C4-2B (cell line): Measurements from ENCODE around the gene KIAA0753.

Source experiments
- ZFX ChIP-seq: fragments of 450-650 bp; IDR thresholded peaks from 2 replicates; pipeline ENCODE4 v1.6.1; 2017
- TF ChIP-seq, protein P1 (sequence below): fragments of 450-650 bp; conservative IDR thresholded peaks from 2 replicates; pipeline ENCODE4 v1.5.1; 2017; ENCODE audit warnings: mild to moderate bottlenecking

DNA sequence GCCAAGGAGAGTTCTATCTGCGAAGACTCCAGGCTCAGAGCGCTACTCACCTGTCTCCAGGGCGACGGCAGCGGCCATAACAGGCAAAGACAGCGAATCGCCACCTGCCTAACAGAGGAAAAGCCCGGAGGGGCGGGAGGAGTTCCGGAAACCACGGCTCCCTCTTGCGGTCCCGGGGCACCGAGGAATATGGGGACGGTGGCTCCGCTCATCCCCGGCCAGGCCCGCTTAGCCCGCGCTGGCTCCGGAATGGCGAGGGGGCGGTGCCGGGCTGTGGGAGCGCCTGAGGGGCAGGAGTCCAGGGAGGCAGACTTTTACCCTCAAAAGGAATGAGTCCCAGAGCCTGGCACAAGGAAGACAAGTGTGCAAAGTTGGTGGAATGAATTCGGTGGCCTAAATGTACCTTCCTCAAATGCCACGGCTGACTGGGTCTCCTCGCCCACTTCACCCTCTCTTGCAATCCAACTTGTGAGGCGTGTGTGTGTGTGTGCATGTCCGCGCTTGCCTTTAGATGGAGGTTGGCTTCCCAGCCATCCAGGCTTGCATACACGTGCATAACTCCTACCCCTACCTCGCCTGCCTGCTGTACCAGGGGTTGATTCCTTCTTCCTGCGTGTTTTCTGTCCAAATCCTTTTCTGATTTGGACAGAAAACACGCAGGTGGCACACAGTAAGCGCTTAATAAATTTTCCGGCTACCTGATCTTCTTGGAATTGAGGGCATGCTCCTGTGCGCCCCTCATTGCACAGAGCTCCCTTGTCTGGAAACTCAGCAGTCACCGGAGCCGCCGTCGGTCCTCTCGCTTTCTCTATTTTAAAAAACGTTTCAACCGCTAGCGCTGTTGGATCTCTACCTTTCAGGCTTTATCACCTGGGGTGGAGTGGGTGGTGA, 14.6 kb upstream of the KIAA0753 start:
- TF ChIP-seq, protein P1, sequence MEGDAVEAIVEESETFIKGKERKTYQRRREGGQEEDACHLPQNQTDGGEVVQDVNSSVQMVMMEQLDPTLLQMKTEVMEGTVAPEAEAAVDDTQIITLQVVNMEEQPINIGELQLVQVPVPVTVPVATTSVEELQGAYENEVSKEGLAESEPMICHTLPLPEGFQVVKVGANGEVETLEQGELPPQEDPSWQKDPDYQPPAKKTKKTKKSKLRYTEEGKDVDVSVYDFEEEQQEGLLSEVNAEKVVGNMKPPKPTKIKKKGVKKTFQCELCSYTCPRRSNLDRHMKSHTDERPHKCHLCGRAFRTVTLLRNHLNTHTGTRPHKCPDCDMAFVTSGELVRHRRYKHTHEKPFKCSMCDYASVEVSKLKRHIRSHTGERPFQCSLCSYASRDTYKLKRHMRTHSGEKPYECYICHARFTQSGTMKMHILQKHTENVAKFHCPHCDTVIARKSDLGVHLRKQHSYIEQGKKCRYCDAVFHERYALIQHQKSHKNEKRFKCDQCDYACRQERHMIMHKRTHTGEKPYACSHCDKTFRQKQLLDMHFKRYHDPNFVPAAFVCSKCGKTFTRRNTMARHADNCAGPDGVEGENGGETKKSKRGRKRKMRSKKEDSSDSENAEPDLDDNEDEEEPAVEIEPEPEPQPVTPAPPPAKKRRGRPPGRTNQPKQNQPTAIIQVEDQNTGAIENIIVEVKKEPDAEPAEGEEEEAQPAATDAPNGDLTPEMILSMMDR = no peak
- no peak for TF ChIP-seq ZFX
